Right forelimb (tissue), 1 donor: Measurements from ENCODE around the gene USP17L18.
"Not testable (repeated sequence)": the region's sequence is repeated elsewhere in the genome, so short reads cannot be mapped to it uniquely, and the experiment has no call there.

ENCODE experiments used
- DNase-seq: peaks from one replicate; pipeline ENCODE4 v3.0.0-alpha.2; 2018

The USP17L18 gene

GRCh38 chr4:9247953-9248680 lies at the start of gene USP17L18:
Gene USP17L18, plus strand, starts transcription at chr4:9248630. Its CDS starts 0 bp downstream, at chr4:9248630.
- peak; percentile 18 for DNase-seq

- DNase-seq, result not testable (repeated sequence)
Measured at GRCh38 chr4:9210357-9210756, 38.1 kb upstream of the USP17L18 start, which contains the start of gene USP17L10. Gene USP17L10, plus strand, starts transcription at chr4:9210657. Its CDS starts 0 bp downstream, at chr4:9210657.

GRCh38 chr4:9214701-9215100 lies 33.7 kb upstream of the USP17L18 start:
- DNase-seq, result not testable (repeated sequence)

- DNase-seq, result not testable (repeated sequence)
Measured at GRCh38 chr4:9215105-9215504, 33.3 kb upstream of the USP17L18 start, which contains the start of gene USP17L11. Gene USP17L11, plus strand, starts transcription at chr4:9215405. Its CDS starts 0 bp downstream, at chr4:9215405.

- DNase-seq, result not testable (repeated sequence)
Measured at GRCh38 chr4:9219852-9220251, 28.6 kb upstream of the USP17L18 start, which contains the start of gene USP17L12. Gene USP17L12, plus strand, starts transcription at chr4:9220152. Its CDS starts 0 bp downstream, at chr4:9220152.

- DNase-seq, result not testable (repeated sequence)
Measured at GRCh38 chr4:9224596-9224995, 23.8 kb upstream of the USP17L18 start, which contains the start of gene USP17L13. Gene USP17L13, plus strand, starts transcription at chr4:9224896. Its CDS starts 0 bp downstream, at chr4:9224896.

GRCh38 chr4:9230249-9230648 lies 18.2 kb upstream of the USP17L18 start:
- DNase-seq, result not testable (repeated sequence)

GRCh38 chr4:9234085-9234484 lies 14.3 kb upstream of the USP17L18 start, which contains the start of gene USP17L15:
Gene USP17L15, plus strand, starts transcription at chr4:9234385. Its CDS starts 0 bp downstream, at chr4:9234385.
- DNase-seq, result not testable (repeated sequence)

- not testable (repeated sequence) for DNase-seq
Measured at GRCh38 chr4:9238461-9238860, 10.0 kb upstream of the USP17L18 start.

- not testable (repeated sequence) for DNase-seq
Measured at GRCh38 chr4:9243579-9243978, 4.9 kb upstream of the USP17L18 start, which contains the start of gene USP17L17. Gene USP17L17, plus strand, starts transcription at chr4:9243879. Its CDS starts 0 bp downstream, at chr4:9243879.

- DNase-seq, result not testable (repeated sequence)
Measured at GRCh38 chr4:9253078-9253477, 4.6 kb downstream of the USP17L18 start, which contains the start of gene USP17L19. Gene USP17L19, plus strand, starts transcription at chr4:9253378. Its CDS starts 0 bp downstream, at chr4:9253378.

- DNase-seq, result not testable (repeated sequence)
Measured at GRCh38 chr4:9257824-9258223, 9.4 kb downstream of the USP17L18 start, which contains the start of gene USP17L20. Gene USP17L20, plus strand, starts transcription at chr4:9258124. Its CDS starts 0 bp downstream, at chr4:9258124.

- DNase-seq, result not testable (repeated sequence)
Measured at GRCh38 chr4:9262572-9262971, 14.1 kb downstream of the USP17L18 start, which contains the start of gene USP17L21. Gene USP17L21, plus strand, starts transcription at chr4:9262872. Its CDS starts 0 bp downstream, at chr4:9262872.

- not testable (repeated sequence) for DNase-seq
Measured at GRCh38 chr4:9267319-9267718, 18.9 kb downstream of the USP17L18 start, which contains the start of gene USP17L22. Gene USP17L22, plus strand, starts transcription at chr4:9267619. Its CDS starts 0 bp downstream, at chr4:9267619.

GRCh38 chr4:9271719-9272118 lies 23.3 kb downstream of the USP17L18 start:
- not testable (repeated sequence) for DNase-seq
